Sciatic nerve (tissue), 2 donors: Measurements from ENCODE around the gene DTD1. TPM values are rescaled to one million over a fixed set of nuclear protein-coding genes. Genes with fewer than 3 reads are reported as not detected.
A peak's percentile ranks its signal among the peaks of the same experiment; 100 is the strongest.

Source experiments
- ATAC-seq: fragments of 200-7000 bp; cut with Tn5 transposase; one replicate; pipeline ENCODE4 v1.9.1; 2020; ENCODE audit warnings: mild to moderate bottlenecking, moderate library complexity
- DNase-seq: peaks from one replicate; pipeline ENCODE4 v3.0.0-alpha.2; 2020; ENCODE audit warnings: low spot score
- intact Hi-C: fragments of 100-400 bp; cut with DNase I; formaldehyde crosslinking; loops from one replicate; pipeline ENCODE4 v1.14.2; 2022
- total RNA-seq: library from RNA; stranded (reverse); fragmentation: NEBNext Ultra II Directional; extraction: Animal tissue kit (Norgen Biotek cat#: 25700); gene quantifications from one replicate; pipeline ENCODE4 v1.2.1, GENCODE V29; 2021
- donor health status: DM: no; HTN: no; CAD: no.
- donor health status: DM: no; HTN: no; CAD: no.

The DTD1 gene, protein sequence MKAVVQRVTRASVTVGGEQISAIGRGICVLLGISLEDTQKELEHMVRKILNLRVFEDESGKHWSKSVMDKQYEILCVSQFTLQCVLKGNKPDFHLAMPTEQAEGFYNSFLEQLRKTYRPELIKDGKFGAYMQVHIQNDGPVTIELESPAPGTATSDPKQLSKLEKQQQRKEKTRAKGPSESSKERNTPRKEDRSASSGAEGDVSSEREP
- 31.6 TPM for total RNA-seq

DNA sequence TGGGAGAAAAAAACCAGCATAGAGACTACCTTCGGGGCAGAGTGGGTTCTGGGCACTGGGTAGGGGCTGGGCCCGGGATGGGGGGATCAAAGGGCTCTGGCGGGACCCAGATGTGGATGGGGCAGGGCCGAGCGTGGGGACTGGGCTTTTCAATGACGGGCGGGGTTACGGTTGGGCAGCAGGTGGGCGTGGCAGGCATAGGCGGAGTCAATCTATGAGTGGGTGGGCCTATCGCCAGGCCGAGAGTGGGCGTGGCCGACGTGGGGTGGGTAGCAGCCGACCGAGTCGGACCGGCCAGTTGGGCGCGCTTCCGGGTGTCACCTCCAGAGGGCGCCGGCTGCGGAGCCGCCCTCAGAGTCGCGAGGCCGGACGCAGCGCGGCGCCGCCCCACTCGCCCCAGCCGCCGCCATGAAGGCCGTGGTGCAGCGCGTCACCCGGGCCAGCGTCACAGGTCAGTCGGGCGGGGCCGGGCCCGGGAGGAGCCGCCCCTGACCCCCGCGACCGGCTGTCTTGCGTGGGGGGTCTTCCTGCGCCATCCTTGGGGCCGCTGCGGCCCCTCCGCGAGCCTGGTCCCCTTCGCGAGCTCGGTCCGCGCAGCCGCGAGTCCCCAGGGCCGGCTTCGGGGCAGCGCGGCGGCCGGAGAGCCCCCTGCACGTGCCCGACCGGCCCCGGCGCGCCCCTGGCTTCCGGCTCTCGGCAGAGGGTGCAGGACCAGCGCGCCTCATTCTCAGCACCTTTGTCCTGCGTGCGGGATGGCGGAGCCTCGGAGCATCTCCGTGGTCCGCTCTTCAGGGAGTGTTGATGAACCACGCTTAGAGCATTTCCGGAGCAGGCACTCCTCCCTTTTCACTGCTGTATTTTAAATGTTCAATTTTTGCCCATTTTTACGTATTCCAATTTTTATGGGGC is at the start of gene DTD1:
TSS of gene DTD1 (plus strand) at position 390 of the 909 bp plus-strand sequence. CDS start at position 409, 19 bp downstream.
- intact Hi-C loops: no loop called here
- peak; percentile 98 for ATAC-seq
- peak; percentile 97 for DNase-seq

DNA sequence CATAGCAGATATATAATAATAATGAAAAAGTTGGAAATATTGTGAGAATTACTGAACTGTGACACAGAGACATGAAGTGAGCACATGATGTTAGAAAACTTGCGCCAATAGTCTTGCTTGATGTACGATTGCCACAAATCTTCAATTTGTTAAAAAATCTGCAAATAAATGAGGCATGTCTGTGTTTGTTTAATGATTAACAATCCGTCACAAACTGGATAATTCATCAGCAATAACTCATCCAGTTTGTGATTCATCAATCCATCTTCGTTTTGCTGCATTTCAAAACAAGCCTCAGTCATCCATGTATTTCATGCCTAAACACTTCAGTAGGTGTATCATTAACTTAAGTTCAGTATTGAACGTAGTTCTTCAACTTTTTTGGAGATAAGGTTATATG is 46.1 kb upstream of the DTD1 start:
- intact Hi-C loops: no loop called here
- no peak for DNase-seq
- ATAC-seq: no peak

DNA sequence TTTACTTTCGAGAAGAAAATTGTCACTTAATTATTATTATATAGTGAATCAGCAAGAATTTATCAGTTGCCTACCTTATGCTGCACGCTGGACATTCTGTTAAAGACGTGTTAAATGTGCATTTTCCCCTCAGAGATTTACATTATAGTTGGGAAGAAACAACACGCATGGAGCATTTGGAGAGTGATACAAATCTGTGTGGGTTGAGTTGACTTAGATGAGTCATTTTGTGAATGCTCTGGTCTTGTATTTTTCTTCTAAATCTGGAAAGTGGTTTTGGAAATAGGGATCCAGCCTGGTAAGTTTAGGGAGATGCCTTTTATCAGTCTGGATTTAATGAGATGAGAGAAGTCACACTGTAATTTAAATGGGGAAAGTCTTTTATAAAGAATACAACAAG is 44.6 kb upstream of the DTD1 start:
- no peak for ATAC-seq
- intact Hi-C loops: no loop called here
- DNase-seq: no peak

DNA sequence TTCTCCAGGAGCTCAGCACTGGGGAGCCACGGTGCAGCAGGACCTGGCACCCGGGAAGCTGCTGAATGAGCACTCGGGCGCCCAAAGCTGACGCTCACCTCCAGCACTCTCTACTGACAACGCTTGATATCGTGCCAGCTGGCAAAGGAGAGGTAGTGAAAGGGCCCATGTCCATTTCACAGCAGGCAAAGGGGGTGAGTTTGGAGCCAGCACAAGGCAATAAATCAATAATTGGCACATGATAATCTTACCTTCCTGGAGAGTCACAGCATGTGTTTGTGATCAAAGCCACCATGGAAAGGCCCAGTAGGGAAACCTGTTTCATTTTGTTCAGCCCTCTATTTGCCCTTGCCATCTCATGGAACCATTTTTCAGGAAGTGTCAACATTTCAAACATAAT is 43.9 kb upstream of the DTD1 start:
- intact Hi-C loops: no loop called here
- DNase-seq: no peak
- no peak for ATAC-seq

DNA sequence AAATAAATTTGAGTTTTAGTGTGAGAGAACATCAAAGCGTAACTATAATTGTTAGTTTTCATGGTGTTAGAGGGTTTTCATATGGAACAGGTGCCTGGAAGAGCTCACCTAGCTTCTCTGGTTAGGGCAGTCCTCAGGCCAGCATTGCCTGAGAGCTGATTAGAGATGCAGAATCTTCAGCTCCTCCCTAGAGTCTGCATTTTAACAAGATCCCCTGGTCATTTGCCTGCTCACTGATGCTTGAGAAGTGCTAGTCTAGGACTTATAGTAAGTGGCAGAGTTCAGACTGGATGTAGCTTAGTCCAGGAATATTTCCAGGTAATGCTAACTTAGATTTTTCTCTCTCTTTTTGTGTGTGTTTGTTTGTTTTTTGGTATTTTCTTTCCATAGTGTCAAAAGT is 42.3 kb upstream of the DTD1 start:
- intact Hi-C loops: no loop called here
- ATAC-seq: no peak
- no peak for DNase-seq

DNA sequence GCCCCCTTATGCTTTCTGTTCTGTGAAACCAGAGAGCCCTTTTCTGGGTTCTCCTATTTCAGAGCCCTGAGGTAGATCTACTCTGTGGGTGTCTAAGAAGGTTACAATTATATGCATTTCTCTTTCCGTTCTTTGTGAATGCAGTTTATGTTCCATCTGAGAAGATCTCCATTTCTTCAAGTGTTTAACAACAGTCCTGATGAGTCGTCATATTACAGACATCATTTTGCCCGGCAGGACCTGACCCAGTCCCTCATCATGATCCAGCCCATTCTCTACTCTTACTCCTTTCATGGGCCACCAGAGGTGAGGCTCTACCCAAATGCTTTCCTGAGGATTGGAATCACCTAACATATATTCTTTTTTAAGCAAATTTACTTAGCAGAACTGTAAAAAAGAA is 39.4 kb upstream of the DTD1 start:
- intact Hi-C loops: no loop called here
- DNase-seq (no peak), ATAC-seq (no peak)

DNA sequence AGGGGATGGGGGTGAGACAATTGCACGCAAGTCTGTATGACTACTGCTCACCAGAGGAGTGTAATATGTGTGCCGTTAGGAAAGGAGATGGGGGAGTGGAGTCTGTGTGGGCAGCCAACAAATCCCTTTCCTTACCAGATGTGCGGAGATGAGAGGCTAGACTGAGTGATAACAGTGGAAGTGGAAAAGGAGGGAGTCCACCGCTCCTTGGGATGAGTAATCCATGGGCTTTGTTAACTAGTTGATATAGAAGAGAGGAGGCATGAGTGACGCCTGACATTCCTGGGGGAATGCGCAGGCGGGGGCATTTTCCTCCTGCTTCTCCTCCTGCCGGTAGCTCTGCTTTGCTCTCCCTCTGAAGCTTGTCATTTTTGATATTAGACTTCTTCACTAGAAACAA is 34.1 kb upstream of the DTD1 start:
- DNase-seq (no peak), ATAC-seq (no peak)
- intact Hi-C loops: no loop called here

DNA sequence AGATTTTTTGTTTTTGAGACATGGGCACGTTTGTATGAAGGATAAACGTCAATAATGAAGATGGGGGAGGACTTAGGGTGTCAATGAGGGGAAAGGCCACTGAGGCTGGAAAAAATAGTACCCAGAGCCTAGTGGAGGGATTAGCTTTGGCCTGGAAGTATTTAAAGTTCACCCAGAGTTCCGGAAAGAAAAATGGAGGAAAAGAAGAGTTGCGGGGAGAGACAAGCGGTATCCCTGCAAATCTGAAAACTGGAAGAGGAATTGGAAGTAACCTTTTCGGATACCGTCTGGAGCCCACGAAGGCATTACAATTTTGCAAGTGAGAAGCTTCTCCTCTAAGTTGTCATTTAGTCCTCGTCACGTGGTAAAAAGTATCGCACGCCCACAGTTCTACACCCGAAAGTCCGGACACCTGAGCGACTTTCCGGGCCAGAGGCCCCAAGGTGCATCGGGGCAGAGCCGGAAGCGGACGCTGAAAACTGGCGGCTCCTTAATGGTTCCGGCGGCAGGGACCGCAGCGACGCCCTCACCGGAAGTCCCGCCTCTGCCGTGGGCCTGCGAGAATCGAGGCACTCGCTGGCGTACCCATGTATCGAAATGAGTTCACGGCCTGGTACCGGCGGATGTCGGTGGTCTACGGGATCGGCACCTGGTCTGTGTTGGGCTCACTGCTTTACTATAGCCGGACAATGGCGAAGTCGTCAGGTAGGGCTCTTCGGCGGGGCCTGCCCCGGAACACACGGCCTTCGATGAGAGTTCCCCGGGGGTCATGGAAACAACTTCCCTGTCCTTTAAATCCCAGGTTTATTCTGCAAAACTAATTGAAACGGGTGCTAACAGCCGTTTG is 20.7 kb upstream of the DTD1 start, which contains the start of gene SMIM26:
TSS of gene SMIM26 (plus strand) at position 541 of the 847 bp plus-strand sequence. CDS start at position 588, 47 bp downstream.
- ATAC-seq (peak; percentile 99), DNase-seq (peak; percentile 96)
- intact Hi-C loops: no loop called here

DNA sequence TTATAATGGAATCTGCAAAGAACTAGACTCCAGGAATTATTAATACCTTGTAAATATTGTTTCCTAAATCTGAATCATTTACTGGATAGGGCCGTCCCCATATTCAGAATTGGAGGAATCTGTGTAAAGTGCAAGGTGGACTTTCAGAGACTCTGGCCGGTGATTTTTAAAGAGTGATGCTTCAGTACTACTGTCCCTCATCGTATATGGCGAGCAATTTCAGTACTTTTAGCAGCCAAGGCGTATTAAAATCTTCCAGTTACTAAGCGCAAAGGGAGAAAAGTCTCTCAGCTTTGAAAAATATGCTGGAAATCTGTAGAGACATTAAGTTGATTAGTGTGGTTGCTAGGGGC is 20.1 kb upstream of the DTD1 start:
- intact Hi-C loops: no loop called here
- ATAC-seq: peak; percentile 57
- no peak for DNase-seq

DNA sequence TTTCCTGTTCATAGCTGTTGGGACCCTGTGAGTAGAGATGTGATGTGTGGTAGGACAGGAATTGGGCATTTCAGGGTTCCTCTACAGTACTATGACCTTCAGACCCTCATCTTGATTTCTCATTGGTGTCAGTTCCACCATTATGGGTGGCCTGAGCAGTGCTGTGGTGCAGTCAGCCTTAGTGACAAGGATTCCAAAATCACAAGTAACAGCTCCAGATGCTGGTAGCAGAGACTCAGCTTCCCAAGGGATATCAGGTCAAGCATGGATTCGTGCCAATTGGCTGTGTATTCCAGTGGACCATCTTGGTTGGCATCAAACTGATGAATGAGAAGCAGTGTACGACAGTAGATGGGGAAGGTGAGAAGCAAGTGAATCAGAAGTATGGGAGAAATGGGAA is 16.8 kb upstream of the DTD1 start:
- intact Hi-C loops: no loop called here

DNA sequence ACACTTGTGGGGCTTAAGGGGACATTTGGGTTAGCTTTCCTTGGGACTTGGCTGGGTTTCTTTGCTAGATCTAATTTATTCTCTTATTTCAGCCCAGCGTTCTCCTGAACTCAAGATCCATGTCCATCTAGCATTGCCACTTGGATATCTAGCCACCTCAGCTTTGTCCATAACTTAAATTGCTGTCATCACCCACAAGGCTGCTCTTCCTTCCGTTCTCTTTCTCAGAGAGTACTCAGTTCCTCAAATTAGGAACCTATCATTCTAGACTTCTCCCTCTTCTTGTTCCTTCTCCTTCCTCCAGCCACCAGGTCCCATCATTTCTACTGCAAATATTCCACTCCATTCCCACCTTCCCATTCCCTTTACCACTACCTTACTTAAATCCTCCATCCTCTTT is 16.3 kb upstream of the DTD1 start:
- ATAC-seq: no peak
- no peak for DNase-seq
- intact Hi-C loops: no loop called here

More for the DNA sequence above, 16.8 kb upstream of the DTD1 start:
- ATAC-seq: no peak
- no peak for DNase-seq

DNA sequence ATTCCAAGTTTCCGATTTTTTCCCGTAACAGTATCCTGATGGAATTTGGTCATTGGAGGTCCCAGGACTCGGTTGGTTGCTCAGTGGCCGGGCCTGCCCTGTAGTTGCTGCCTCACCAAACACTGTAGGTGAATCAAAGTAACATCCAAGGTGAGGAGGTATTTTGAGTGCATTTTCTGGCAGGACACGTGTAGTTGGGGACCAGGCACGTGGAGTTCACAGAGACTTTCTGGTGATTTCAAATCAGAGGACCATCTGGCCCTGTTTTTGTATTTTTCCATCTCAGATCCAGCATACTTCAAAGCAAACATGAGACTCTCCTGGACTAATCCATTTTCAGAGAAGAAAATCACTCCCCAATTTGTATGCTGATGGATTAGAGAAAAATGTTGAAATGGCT is 9.9 kb upstream of the DTD1 start:
- intact Hi-C loops: no loop called here
- DNase-seq (no peak), ATAC-seq (no peak)

DNA sequence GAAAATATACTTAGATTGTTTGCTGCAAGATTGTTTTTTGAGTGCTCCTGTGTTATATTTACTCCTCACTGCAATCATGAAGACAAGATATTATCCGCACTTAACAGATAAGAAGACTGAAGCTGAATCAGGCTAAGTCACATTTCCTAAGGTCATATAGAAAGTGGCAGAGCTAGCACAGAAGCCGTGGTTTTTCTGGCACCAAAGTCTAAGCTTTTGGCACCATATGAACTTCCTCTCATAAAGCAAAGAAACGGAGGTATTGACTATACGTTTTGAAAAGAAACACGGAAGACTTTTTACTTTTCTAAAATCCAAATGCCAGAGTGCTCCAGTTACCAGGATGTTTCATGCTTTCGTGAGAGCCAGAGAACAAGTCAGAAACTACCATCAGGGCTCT is 9.3 kb upstream of the DTD1 start:
- DNase-seq (no peak), ATAC-seq (no peak)
- intact Hi-C loops: no loop called here

DNA sequence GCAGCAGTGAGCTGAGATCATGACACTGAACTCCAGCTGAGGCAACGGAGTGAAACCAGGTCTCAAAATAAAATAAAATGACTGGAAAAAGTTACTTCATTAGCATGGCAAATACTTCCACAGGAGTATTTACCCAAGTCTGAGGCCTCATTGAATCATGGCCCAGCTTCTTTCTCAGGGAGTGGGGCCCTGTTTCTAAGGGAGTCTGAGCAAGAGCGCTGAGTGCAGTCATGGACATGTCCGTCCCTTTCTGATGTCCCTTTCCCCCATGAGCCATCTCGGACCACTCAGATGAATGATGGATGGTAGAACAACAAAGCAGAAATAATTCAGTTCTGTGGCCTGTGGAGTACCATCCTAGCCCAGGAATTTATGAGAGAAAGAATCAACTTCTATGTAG is 7.8 kb upstream of the DTD1 start:
- intact Hi-C loops: no loop called here
- DNase-seq (no peak), ATAC-seq (no peak)

DNA sequence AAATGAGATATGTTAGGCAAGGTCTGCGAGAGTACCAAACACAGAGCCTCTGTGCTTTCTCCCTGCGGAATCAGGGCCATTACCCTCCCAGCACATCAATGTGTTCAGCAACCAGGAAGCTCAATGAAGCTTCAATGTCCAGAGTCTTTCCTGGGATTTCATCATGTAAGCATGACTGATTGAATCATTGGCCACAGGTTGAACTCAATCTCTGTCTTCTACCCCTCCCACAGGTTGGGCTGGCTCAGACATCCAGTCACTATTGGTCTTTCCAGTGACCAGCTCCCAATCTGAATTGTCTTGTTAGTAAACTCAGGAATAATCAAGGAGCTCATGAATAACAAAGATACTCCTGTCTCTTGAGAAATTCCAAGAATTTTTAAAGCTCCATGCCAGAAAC is 2.7 kb upstream of the DTD1 start:
- no peak for ATAC-seq
- intact Hi-C loops: no loop called here
- DNase-seq: no peak

DNA sequence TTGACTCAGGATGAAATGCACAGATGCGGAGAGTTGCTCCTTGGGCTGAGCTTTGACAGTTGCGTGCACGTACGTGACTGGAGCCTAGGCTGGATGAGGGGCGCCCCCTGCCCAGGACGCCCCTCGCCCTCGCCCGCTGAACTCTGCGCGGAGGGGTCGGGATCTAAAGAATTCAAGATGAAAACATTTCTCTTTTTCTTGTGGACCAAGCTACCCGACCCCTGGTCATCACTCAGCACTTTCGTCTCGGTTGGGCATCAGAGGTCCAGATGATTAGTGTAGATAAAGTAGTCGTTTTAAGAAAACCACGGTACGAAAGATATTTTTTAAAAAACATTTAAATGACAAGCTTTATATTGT is 700 bp downstream of the DTD1 start:
- DNase-seq: no peak
- no peak for ATAC-seq
- intact Hi-C loops: no loop called here

DNA sequence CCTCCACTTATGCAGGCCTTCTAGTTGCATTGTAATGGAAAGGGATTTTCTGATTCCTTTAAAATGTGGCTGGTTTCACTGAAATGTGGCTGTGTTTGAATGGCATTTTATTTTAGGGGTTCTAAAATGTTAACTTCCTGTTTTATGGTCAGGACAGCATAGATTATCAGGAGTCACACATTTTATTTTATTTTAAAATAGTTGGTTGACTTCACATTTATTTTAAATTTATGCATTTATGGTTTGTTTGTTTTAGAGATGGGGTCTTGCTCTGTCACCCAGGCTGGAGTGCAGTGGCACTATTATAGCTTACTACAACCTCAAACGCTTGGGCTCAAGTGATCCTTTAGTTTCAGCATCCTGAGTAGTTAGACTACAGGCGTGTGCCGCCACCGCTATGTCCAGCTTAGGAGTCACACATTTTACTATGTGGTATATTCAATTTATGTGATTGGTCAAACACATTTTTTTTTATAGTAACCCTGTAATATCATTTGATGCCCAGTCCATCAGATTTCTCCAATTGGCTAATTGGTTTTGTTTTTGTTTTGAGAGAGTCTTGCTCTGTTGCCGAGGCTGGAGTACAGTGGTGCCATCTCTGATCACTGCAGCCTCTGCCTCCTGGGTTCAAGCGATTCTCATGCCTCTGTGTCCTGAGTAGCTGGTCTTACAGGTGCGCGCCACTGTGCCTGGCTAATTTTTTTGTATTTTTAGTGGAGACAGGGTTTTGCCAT is 2.3 kb downstream of the DTD1 start:
- DNase-seq (no peak), ATAC-seq (no peak)
- intact Hi-C loops: no loop called here

DNA sequence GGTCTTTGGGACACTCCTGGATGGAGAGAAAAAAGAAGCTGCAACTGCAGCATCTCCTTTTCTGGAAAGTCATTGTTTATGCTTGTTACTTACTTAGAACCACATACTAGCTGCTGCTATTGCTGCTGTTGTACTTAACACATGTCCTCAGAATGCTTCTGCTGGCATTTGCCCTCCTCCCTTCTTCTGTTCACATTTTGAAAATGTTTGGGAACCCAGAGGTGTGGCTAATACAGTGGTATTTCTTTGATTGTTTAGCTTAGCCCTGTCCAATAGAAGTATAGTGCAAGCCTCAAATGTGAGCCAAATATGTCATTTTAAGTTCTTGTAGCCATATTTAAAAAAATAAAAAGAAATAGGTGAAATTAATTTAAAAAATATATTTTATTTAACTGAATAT is 8.4 kb downstream of the DTD1 start:
- intact Hi-C loops: no loop called here
- ATAC-seq: no peak
- DNase-seq: no peak

DNA sequence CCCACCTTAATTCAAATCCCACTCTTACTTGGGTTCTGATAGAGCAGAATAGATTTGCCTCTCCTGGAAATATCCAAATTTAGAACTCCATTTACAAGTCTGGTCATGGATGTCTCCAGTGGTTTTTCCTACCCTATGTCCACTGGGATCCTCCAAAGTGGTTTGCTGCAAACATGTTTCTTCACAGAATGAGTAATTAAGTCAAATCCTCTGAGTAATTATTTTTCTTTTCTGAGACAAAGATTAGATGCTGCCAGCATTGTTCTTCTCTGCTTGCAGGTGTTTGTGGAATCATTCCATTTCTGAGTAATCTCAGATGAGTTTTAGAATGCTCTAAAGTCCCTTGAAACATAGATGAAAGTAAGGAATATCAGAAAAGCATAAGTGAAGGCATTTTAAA is 21.9 kb downstream of the DTD1 start:
- ATAC-seq (no peak), DNase-seq (no peak)
- intact Hi-C loops: no loop called here
